ENCODE results near the gene FABP6.

DNA sequence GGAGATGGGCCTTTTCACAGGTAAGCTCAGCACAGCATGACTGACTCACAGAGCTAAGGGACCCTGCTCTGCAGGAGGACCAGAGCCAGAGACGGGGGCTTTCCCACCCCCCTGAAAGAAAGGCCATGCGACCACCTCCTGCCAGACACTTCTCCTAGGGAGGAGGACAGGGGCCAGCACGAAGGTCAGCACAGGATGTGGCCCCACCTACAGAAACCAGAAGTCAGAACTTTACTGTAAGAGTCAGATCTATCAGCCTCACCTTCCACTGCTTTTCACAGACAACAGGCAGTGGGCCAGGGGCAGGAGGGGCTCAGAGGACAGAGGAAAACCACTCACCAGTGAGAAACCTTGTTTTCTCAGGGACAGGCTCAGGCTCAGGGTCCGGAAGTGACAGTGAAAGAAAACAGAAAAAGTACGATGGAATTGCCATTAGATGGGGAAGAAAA is 45.2 kb downstream of the FABP6 start:
- TF ChIP-seq, protein P1, sequence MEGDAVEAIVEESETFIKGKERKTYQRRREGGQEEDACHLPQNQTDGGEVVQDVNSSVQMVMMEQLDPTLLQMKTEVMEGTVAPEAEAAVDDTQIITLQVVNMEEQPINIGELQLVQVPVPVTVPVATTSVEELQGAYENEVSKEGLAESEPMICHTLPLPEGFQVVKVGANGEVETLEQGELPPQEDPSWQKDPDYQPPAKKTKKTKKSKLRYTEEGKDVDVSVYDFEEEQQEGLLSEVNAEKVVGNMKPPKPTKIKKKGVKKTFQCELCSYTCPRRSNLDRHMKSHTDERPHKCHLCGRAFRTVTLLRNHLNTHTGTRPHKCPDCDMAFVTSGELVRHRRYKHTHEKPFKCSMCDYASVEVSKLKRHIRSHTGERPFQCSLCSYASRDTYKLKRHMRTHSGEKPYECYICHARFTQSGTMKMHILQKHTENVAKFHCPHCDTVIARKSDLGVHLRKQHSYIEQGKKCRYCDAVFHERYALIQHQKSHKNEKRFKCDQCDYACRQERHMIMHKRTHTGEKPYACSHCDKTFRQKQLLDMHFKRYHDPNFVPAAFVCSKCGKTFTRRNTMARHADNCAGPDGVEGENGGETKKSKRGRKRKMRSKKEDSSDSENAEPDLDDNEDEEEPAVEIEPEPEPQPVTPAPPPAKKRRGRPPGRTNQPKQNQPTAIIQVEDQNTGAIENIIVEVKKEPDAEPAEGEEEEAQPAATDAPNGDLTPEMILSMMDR (IDR thresholded peaks at IDR 0.05) = no peak
- TF ChIP-seq EZH2 (IDR thresholded peaks at IDR 0.05) = no peak
- TF ChIP-seq EZH2phosphoT487 (IDR thresholded peaks at IDR 0.05) = no peak
